AG04450 (cell line): ENCODE data around the gene EPB41L2. TPM values are rescaled to one million over a fixed set of nuclear protein-coding genes. Genes with fewer than 3 reads are reported as not detected.

Experiments
- CTCF ChIA-PET: fragments of 300-600, 350-600 bp; formaldehyde crosslinking; extraction: SDS; loops from one replicate; lab custom pipeline; 2022; ENCODE audit warnings: antibody characterized with exemption, inconsistent platforms; lab: Charles Lee
- POLR2A ChIA-PET: fragments of 350-600 bp; formaldehyde crosslinking; extraction: SDS; loops from one replicate; lab custom pipeline; 2021; ENCODE audit warnings: antibody characterized with exemption, inconsistent platforms; lab: Yijun Ruan, JAX
- DNase-seq: peaks from one replicate; pipeline ENCODE4 v3.0.0-alpha.2; 2011; ENCODE audit warnings: low read depth, low spot score
- H3K27ac ChIP-seq: one replicate; pipeline ENCODE4 v1.5.1; 2012; ENCODE audit warnings: low read depth, low read length, control low read depth
- H3K27me3 ChIP-seq: one replicate; pipeline ENCODE4 v1.6.0; 2012; ENCODE audit warnings: low read length; ENCODE audit not compliant: control insufficient read depth, insufficient read depth
- H3K4me3 ChIP-seq: 2 replicates; pipeline ENCODE4 v1.5.1; 2011; ENCODE audit warnings: mild to moderate bottlenecking, low read depth, low read length, control low read depth
- H3K9me3 ChIP-seq: 2 replicates; pipeline ENCODE4 v1.5.1; 2012; ENCODE audit warnings: low read length; ENCODE audit not compliant: control insufficient read depth, insufficient read depth
- CTCF ChIP-seq: IDR thresholded peaks from 2 replicates; pipeline ENCODE4 v1.5.1; 2011; ENCODE audit warnings: low read depth, low read length, control low read depth, inconsistent platforms
- polyA plus RNA-seq: library from polyadenylated mRNA; depleted of rRNA; stranded (reverse); fragments of >200 nt; gene quantifications from 2 replicates; pipeline ENCODE4 v1.2.3, GENCODE V29; 2011

Gene EPB41L2
- polyA plus RNA-seq, 1 experiment = 165 TPM

GRCh38 chr6:131035582-131035981 lies 27.5 kb downstream of the EPB41L2 start:
- POLR2A ChIA-PET = no interaction called here
- no peak for DNase-seq
- CTCF ChIA-PET = interaction anchor here (0.6 kb wide), 1 partner anchor 659 kb away, joined by 3 read pairs; no protein-coding TSS in a partner anchor
- Histone ChIP-seq H3K9me3 (no peaks in the 10 kb centered on the region), H3K27ac (no peak overlapping the region), H3K4me3 (no peak overlapping the region), H3K27me3 (no peaks in the 10 kb centered on the region)
- TF ChIP-seq CTCF = no peak

GRCh38 chr6:131033631-131034030 lies 29.4 kb downstream of the EPB41L2 start:
- no peaks in the 10 kb centered on the region for H3K9me3 ChIP-seq
- TF ChIP-seq CTCF = no peak
- DNase-seq = no peak
- H3K27me3 ChIP-seq = no peaks in the 10 kb centered on the region
- no peak overlapping the region for H3K27ac ChIP-seq
- no peak overlapping the region for H3K4me3 ChIP-seq
- POLR2A ChIA-PET = no interaction called here
- CTCF ChIA-PET = no interaction called here

- no peak for TF ChIP-seq CTCF
- Histone ChIP-seq H3K27me3 (no peaks in the 10 kb centered on the region), H3K27ac (peak overlapping the region; percentile 40), H3K9me3 (no peaks in the 10 kb centered on the region), H3K4me3 (no peak overlapping the region)
- ChIA-PET POLR2A (interaction anchor here (1.2 kb wide), 1 partner anchor 140 kb away, joined by 3 read pairs; no protein-coding TSS in a partner anchor), CTCF (interaction anchor here (1.0 kb wide), 1 partner anchor 130 kb away, joined by 3 read pairs; no protein-coding TSS in a partner anchor)
- no peak for DNase-seq
Observed at GRCh38 chr6:131029626-131030297, 33.3 kb downstream of the EPB41L2 start.

- Histone ChIP-seq H3K4me3 (no peak overlapping the region), H3K27me3 (no peaks in the 10 kb centered on the region), H3K9me3 (no peaks in the 10 kb centered on the region), H3K27ac (no peak overlapping the region)
- ChIA-PET POLR2A (no interaction called here), CTCF (no interaction called here)
- no peak for TF ChIP-seq CTCF
- DNase-seq = no peak
Observed at GRCh38 chr6:131027326-131027725, 35.7 kb downstream of the EPB41L2 start.

- ChIA-PET CTCF (no interaction called here), POLR2A (no interaction called here)
- Histone ChIP-seq H3K27ac (no peak overlapping the region), H3K27me3 (no peaks in the 10 kb centered on the region), H3K9me3 (no peaks in the 10 kb centered on the region), H3K4me3 (no peak overlapping the region)
- no peak for TF ChIP-seq CTCF
- no peak for DNase-seq
Observed at GRCh38 chr6:131026243-131026642, 36.8 kb downstream of the EPB41L2 start.
